Coronary artery (tissue), 2 donors: ENCODE data around the gene NAT16.

ENCODE experiments used
- DNase-seq: peaks from one replicate; pipeline ENCODE4 v3.0.0-alpha.2; 2017; ENCODE audit warnings: low spot score
- H3K27ac ChIP-seq, 2 donors: fragments of 200-600 bp; sonication (generic); one replicate each; pipeline ENCODE4 v1.5.1; 2016 to 2019
- H3K4me3 ChIP-seq: fragments of 200-600 bp; sonication (generic); 2 replicates; pipeline ENCODE4 v1.5.1; 2016; ENCODE audit warnings: mild to moderate bottlenecking, moderate library complexity
- TF ChIP-seq, protein P1 (sequence below): fragments of 200-600 bp; sonication (generic); IDR thresholded peaks from one replicate; pipeline ENCODE4 v1.5.1; 2019; ENCODE audit warnings: antibody characterized with exemption

The NAT16 gene

DNA sequence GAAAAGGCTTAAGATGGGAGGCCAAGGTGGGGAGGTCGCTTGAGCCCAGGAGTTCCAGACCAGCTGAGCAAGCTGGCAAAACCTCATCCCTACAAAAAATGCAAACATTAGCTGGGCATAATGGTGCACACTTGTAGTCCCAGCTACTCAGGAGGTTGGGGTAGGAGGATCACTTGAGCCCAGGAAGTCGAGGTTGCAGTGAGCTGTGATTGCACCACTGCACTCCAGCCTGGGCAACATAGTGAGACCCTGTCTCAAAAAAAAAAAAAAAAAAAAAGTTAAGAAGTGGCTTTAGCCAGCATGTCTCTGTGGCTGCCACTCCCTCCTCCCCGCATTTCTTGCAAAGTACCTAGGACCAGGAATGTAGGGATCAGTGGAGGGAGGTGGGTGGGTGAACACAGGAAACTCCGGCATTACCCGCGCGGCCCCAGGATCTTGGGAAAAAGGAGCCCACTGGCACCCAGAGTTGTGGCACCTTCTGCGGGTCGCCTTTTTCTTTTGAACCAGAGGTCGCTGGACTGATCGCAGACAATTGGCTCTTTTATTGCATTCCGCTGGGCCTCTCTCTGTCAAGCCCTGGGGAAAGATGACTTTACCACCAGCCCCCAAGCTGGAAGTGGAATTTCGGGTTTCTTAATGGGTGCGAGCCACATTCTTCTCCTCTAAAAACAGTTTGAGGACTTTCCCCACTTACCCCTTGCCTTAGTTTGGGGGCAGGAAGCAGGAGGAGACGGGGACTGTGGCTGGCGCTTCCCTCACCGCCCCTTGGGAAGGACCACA, 18.2 kb downstream of the NAT16 start:
- DNase-seq, result no peak
- H3K27ac ChIP-seq, result no peak overlapping the region

DNA sequence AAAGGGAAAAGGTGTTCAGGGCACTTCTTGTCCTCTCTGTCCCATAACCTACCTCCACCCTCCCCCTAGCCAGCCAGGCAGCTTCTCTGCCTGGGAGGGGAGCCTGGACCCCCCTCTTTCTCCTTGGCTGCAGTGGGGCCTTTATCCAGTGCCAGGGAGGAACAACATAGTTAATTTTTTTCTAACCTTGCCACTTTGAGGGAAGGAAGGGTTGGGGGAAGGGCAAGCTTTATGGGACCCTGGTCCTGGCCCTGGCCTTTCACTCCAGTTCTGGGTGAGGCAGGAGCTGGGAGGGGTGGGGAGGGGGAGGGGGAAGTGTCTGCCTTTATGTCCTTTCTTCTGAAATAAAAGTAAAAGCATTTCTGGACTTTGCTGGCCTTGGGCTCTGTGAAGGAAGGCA, 19.2 kb downstream of the NAT16 start:
- H3K27ac ChIP-seq, result no peak overlapping the region
- DNase-seq, result no peak
- TF ChIP-seq, protein P1, sequence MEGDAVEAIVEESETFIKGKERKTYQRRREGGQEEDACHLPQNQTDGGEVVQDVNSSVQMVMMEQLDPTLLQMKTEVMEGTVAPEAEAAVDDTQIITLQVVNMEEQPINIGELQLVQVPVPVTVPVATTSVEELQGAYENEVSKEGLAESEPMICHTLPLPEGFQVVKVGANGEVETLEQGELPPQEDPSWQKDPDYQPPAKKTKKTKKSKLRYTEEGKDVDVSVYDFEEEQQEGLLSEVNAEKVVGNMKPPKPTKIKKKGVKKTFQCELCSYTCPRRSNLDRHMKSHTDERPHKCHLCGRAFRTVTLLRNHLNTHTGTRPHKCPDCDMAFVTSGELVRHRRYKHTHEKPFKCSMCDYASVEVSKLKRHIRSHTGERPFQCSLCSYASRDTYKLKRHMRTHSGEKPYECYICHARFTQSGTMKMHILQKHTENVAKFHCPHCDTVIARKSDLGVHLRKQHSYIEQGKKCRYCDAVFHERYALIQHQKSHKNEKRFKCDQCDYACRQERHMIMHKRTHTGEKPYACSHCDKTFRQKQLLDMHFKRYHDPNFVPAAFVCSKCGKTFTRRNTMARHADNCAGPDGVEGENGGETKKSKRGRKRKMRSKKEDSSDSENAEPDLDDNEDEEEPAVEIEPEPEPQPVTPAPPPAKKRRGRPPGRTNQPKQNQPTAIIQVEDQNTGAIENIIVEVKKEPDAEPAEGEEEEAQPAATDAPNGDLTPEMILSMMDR, result no peak
- H3K4me3 ChIP-seq, result no peak overlapping the region

More for the DNA sequence above, 18.2 kb downstream of the NAT16 start:
- H3K4me3 ChIP-seq, result peak overlapping the region; percentile 63
- TF ChIP-seq, protein P1, result no peak

DNA sequence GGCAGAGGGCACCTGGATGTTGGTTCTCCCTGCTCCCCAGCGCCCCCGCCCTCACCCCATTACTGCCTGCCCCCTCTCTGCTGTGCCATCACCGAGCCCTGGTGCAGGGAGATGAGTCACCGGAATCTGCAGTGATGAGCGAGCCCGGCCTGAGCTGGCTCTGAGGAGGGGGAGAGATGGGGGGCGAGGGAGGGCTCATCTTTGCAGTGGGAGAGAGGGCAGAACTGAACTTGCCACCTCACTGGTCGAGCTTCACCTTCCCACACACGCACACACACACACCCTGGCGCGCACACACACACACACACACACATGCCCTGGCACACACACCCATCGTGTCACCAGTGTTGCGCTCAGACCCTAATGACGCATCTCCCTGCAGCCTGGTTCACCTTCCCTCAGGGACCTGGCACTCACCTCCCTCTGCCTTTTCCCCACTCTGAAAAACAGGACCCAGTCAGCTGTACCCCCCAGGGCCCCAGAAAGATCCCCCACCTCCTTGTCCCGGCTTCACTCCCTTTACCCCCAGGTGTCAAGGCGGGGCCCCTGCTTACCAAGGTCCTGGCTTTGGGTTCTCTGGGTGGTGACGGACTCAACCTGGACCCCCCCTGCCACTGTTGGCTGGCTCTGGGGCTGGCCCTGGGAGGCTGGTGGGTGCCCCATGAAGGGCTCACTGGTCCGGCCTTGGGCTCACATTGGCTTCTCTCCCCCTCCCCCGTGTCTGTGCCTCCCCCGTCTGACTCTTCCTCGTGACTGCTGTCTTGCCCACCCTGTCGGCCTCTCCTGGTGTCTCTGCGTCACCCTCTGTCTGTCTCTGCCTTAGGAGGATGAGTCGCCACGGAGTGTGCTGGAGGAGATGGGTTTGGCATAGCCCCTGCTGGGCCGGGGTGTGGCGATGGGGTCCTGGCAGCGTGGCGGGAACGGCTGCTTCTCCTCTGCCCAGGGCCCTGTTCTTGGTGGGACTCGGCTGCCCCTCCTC, 20.1 kb downstream of the NAT16 start:
- H3K27ac ChIP-seq, result no peak overlapping the region
- DNase-seq, result no peak

DNA sequence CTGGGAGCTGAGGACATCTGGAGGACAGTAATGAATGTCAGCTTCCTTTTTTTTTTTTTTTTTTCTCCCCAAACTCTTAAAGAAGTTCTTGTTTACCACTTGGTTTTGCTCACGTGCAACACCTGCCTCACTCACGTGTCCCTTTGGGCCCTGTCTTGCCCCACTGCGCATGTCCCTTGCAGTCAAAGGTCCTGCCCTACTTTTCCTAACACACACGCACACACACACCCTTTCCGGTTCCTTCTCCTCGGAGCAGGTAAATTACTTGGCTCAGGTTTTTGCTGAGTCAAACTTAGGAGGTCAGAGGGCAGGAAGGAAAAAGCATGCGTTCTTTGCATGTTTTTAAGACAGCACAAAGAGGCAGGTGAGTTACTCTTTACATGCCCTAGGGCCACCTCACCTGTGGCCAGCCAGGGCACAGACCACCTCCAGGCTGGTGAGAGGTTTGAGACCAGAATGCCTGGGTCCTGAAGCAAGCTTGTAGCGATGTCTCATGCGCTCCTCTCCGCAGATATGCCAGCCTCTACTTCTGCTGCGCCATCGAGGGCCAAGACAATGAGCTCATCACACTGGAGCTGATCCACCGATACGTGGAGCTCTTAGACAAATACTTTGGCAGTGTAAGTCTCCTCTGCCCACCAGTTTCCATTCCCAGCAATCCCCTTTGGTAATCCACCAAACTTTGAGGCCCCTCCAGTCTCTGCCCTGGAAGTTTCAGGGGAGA, 23.1 kb downstream of the NAT16 start:
- TF ChIP-seq, protein P1, result no peak

More for the DNA sequence above, 20.1 kb downstream of the NAT16 start:
- TF ChIP-seq, protein P1, result no peak
- H3K4me3 ChIP-seq, result no peak overlapping the region

DNA sequence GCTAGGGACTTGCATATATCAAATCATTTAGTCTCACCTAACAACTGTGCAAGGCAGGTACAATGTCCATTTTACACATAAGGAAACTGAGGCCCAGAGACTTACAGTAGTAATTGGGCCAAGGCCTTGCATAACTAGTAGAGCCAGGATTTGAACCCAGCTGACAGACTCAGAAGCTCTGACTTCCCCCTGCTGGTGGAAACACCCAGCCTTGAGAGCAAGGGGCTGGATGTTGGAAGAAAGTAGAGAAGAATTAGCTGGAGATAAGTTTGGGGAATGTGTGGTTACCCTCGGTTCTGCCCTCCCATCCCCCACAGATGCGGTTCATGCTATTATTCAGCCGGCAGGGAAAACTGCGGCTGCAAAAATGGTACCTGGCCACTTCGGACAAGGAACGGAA, 23.8 kb downstream of the NAT16 start:
- no peak for DNase-seq
- TF ChIP-seq, protein P1, result no peak

More for the DNA sequence above, 23.1 kb downstream of the NAT16 start:
- H3K4me3 ChIP-seq, result no peak overlapping the region
- DNase-seq, result no peak
- H3K27ac ChIP-seq, result no peak overlapping the region

DNA sequence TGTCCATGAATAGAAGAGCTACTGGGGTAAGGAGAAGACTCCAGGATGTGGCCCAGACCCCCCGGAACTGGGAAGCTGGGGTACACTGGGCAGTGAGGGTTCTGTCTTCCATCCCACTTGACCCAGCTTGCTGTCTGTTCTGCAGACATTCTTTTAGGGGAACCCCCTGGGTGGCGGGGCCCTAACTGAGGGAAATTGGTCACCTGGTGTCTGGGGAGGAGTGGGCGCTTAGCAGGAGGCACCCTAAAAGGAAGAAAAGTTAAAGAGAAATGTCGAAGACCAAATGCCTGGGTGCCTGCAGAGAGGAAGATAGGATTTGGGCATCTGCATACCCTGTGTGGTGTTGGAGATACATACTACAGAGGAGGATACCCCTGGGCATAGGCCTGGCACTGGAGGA, 24.8 kb downstream of the NAT16 start:
- TF ChIP-seq, protein P1, result no peak
- Histone ChIP-seq H3K27ac (no peak overlapping the region), H3K4me3 (peak overlapping the region; percentile 91)
- DNase-seq, result no peak

More for the DNA sequence above, 23.8 kb downstream of the NAT16 start:
- no peak overlapping the region for H3K27ac ChIP-seq
- no peak overlapping the region for H3K4me3 ChIP-seq
